Measurements from ENCODE around the gene UNC5C. TPM values are rescaled to one million over a fixed set of nuclear protein-coding genes. Genes with fewer than 3 reads are reported as not detected.

Gene UNC5C
- total and polyA plus RNA-seq, 2 of the 8 experiments (the other 6 are each of a cell fraction or from before 2014, with no cell fraction given) = 0.30 to 1.3 TPM

- Histone ChIP-seq H3K23me2 (ENCODE audit: low read depth, low read length) (no peaks in the 10 kb centered on the region; the same call in 1 of the 2 replicates), H3K56ac (replicated peaks; ENCODE audit: insufficient read length, low read depth, low read length) (no peak overlapping the region), H3K9ac (replicated peaks in 1 of 4; ENCODE audit: extremely low read depth in 1 of 4, low read depth in 3 of 4, low read length in 3 of 4) (no peak overlapping the region), H3K4me1 (replicated peaks in 1 of 4; ENCODE audit: control insufficient read depth in 3 of 4, insufficient read depth in 4 of 4, low read length in 3 of 4) (no peaks in the 10 kb centered on the region), H2BK20ac (ENCODE audit: low read length) (no peak overlapping the region), H3K4me3 (ENCODE audit: extremely low read depth in 1 of 4, insufficient read depth in 2 of 4, low read depth in 3 of 4, low read length in 4 of 4) (no peak overlapping the region), H2BK5ac (ENCODE audit: low read depth, low read length) (no peak overlapping the region), H3K79me1 (ENCODE audit: low read depth, low read length) (no peaks in the 10 kb centered on the region), H2AK5ac (ENCODE audit: low read depth, low read length) (no peak overlapping the region), H3K27me3 (replicated peaks in 1 of 4; ENCODE audit: control insufficient read depth in 3 of 4, extremely low read depth in 1 of 4, insufficient read depth in 3 of 4, low read length in 3 of 4) (no peaks in the 10 kb centered on the region), H3K79me2 (ENCODE audit: control insufficient read depth in 1 of 2, insufficient read depth in 2 of 2, low read length in 2 of 2) (no peaks in the 10 kb centered on the region), H3K9me3 (ENCODE audit: insufficient read depth in 2 of 2, low read depth in 1 of 2, low read length in 1 of 2) (no peaks in the 10 kb centered on the region), H3K14ac (ENCODE audit: insufficient read length) (no peak overlapping the region), H3K36me3 (ENCODE audit: control insufficient read depth in 2 of 4, insufficient read depth in 4 of 4, low read length in 3 of 4) (no peaks in the 10 kb centered on the region), H2BK120ac (replicated peaks; ENCODE audit: low read depth, low read length) (no peak overlapping the region), H4K20me1 (replicated peaks in 1 of 2; ENCODE audit: control insufficient read depth in 1 of 2, insufficient read depth in 2 of 2, low read length in 2 of 2) (no peaks in the 10 kb centered on the region), H2BK15ac (ENCODE audit: low read length) (no peak overlapping the region), H3K18ac (ENCODE audit: extremely low read depth, low read length) (no peak overlapping the region), H3K27ac (ENCODE audit: low read depth, low read length) (no peak overlapping the region), H4K91ac (replicated peaks; ENCODE audit: insufficient read length, low read length) (no peak overlapping the region), H2BK12ac (ENCODE audit: low read depth, low read length) (no peak overlapping the region), H3K23ac (ENCODE audit: insufficient read length) (no peak overlapping the region), H4K8ac (ENCODE audit: extremely low read depth, insufficient read depth, low read length) (no peak overlapping the region), H3K4me2 (ENCODE audit: insufficient read depth in 1 of 2, low read depth in 2 of 2, low read length in 2 of 2) (no peak overlapping the region), H2AFZ (ENCODE audit: low read length) (no peak overlapping the region), H3K4ac (replicated peaks; ENCODE audit: insufficient read length, low read depth, low read length) (no peak overlapping the region), H4K5ac (ENCODE audit: insufficient read length, low read depth, low read length) (no peak overlapping the region)
- ChIA-PET POLR2A (ENCODE audit: partially characterized antibody) (interaction anchor here (0.6 kb wide), 1 partner anchor 283 kb away, joined by 3 read pairs; no protein-coding TSS in a partner anchor), CTCF (ENCODE audit: partially characterized antibody) (no interaction called here)
- FAIRE-seq (no peak), DNase-seq (ENCODE audit: low read depth in 1 of 2, low spot score in 2 of 2) (no peak)
- TF ChIP-seq SP2 (IDR thresholded peaks at IDR 0.05; ENCODE audit: low read length) = no peak
- no peak for TF ChIP-seq BACH1 (IDR thresholded peaks at IDR 0.05; ENCODE audit: low read length)
- no peak for TF ChIP-seq MAFK (IDR thresholded peaks at IDR 0.05; ENCODE audit: low read depth, low read length)
- TF ChIP-seq SIX5 (IDR thresholded peaks at IDR 0.05; ENCODE audit: low read depth, low read length) = no peak
- no peak for TF ChIP-seq TCF12 (IDR thresholded peaks at IDR 0.05; ENCODE audit: low read depth, low read length)
- no peak for TF ChIP-seq SRF (IDR thresholded peaks at IDR 0.05; ENCODE audit: low read depth, low read length)
- no peak for TF ChIP-seq ATF3 (IDR thresholded peaks at IDR 0.05; ENCODE audit: insufficient read depth, low read depth, low read length)
- TF ChIP-seq CBX8 (IDR thresholded peaks at IDR 0.05; ENCODE audit: borderline replicate concordance, low read depth, low read length) = no peak
- TF ChIP-seq RBBP5 (IDR thresholded peaks at IDR 0.05; ENCODE audit: borderline replicate concordance, low read depth, low read length) = no peak
- TF ChIP-seq KDM4A (IDR thresholded peaks at IDR 0.05; ENCODE audit: low read depth, low read length, severe bottlenecking) = no peak
- no peak for TF ChIP-seq MAX (IDR thresholded peaks at IDR 0.05)
- TF ChIP-seq EZH2 (IDR thresholded peaks at IDR 0.05; ENCODE audit: low read depth, low read length, severe bottlenecking) = no peak
- TF ChIP-seq JUND (IDR thresholded peaks at IDR 0.05; ENCODE audit: low read length) = no peak
- no peak for TF ChIP-seq RXRA (IDR thresholded peaks at IDR 0.05; ENCODE audit: insufficient read depth, low read depth, low read length)
- no peak for TF ChIP-seq HDAC2 (IDR thresholded peaks at IDR 0.05; ENCODE audit: borderline replicate concordance in 1 of 2, low read depth in 2 of 2, low read length in 2 of 2)
These were observed 317.1 kb downstream of the UNC5C start for GRCh38 chr4:95231681-95232080.
